Left kidney (tissue), 2 donors: ENCODE results near the gene MAGEA9. TPM values are rescaled to one million over a fixed set of nuclear protein-coding genes. Genes with fewer than 3 reads are reported as not detected.
"Not testable (repeated sequence)": the region's sequence is repeated elsewhere in the genome, so short reads cannot be mapped to it uniquely, and the experiment has no call there.

Source experiments
- DNase-seq: peaks from one replicate; pipeline ENCODE4 v3.0.0-alpha.2; 2013
- polyA plus RNA-seq: library from polyadenylated mRNA; unstranded; fragments of 120-200 nt; gene quantifications from one replicate; pipeline ENCODE4 v1.2.1, GENCODE V29; 2013; ENCODE audit not compliant: insufficient read length

MAGEA9 gene
- polyA plus RNA-seq, 1 donor, result not detected

- no peak for DNase-seq
These were observed 26.2 kb downstream of the MAGEA9 start for GRCh38 chrX:149807747-149808458.

- DNase-seq, result no peak
These were observed 36.9 kb downstream of the MAGEA9 start for GRCh38 chrX:149818652-149819051.

- no peak for DNase-seq
These were observed 37.6 kb downstream of the MAGEA9 start for GRCh38 chrX:149819371-149819770.

GRCh38 chrX:149825424-149825823 lies 43.7 kb downstream of the MAGEA9 start:
- no peak for DNase-seq

GRCh38 chrX:149827254-149827653 lies 45.5 kb downstream of the MAGEA9 start:
- DNase-seq, result no peak

- no peak for DNase-seq
These were observed 48.0 kb downstream of the MAGEA9 start for GRCh38 chrX:149829751-149830191.

- DNase-seq, result peak; percentile 14
These were observed 48.6 kb downstream of the MAGEA9 start for GRCh38 chrX:149830192-149830873.

GRCh38 chrX:149831473-149831872 lies 49.7 kb downstream of the MAGEA9 start:
- no peak for DNase-seq

- DNase-seq, result not testable (repeated sequence)
These were observed 55.0 kb downstream of the MAGEA9 start for GRCh38 chrX:149836728-149837127.

- DNase-seq, result no peak
These were observed 55.4 kb downstream of the MAGEA9 start for GRCh38 chrX:149837167-149837566.

Other genes with a start within 250 kb of the MAGEA9 start
- gene EOLA1, start 240.9 kb upstream of the MAGEA9 start, polyA plus RNA-seq, result 24.1 TPM
- gene HSFX3, start 232.0 kb upstream of the MAGEA9 start, polyA plus RNA-seq, result not detected
- gene MAGEA9B, start 194.5 kb upstream of the MAGEA9 start, polyA plus RNA-seq, result not detected
- gene HSFX2, start 186.6 kb upstream of the MAGEA9 start, polyA plus RNA-seq, result 1.0 TPM
- gene TMEM185A, start 150.1 kb upstream of the MAGEA9 start, polyA plus RNA-seq, result 51.9 TPM
- gene MAGEA11, start 69.9 kb upstream of the MAGEA9 start, polyA plus RNA-seq, result not detected
- 2.1 TPM for gene HSFX1, start 7.9 kb upstream of the MAGEA9 start, polyA plus RNA-seq
- gene MAGEA8, start 99.3 kb downstream of the MAGEA9 start, polyA plus RNA-seq, result 0.43 TPM
- 0.25 TPM for gene HSFX4, start 147.6 kb downstream of the MAGEA9 start, polyA plus RNA-seq
- 29.6 TPM for gene EOLA2, start 156.6 kb downstream of the MAGEA9 start, polyA plus RNA-seq